HG02588 (cell line): Measurements from ENCODE around the gene ADCYAP1R1.

Source experiments
- ATAC-seq: cut with Tn5 transposase; IDR thresholded peaks from one replicate; pipeline ENCODE4 v1.9.1; 2021; ENCODE audit warnings: mild to moderate bottlenecking, moderate library complexity; ENCODE audit not compliant: unreplicated experiment

ADCYAP1R1 gene

GRCh38 chr7:31104361-31105255, 52.5 kb downstream of the ADCYAP1R1 start:
- no peak for ATAC-seq

GRCh38 chr7:31105256-31105950, 53.3 kb downstream of the ADCYAP1R1 start:
- no peak for ATAC-seq

- ATAC-seq, result no peak
Measured at GRCh38 chr7:31106303-31107105, 54.4 kb downstream of the ADCYAP1R1 start.

- ATAC-seq, result no peak
Measured at GRCh38 chr7:31107106-31108090, 55.3 kb downstream of the ADCYAP1R1 start.

- ATAC-seq, result no peak
Measured at GRCh38 chr7:31108097-31108657, 56.1 kb downstream of the ADCYAP1R1 start.

GRCh38 chr7:31109751-31110150, 57.6 kb downstream of the ADCYAP1R1 start:
- ATAC-seq, result no peak

GRCh38 chr7:31110331-31111108, 58.4 kb downstream of the ADCYAP1R1 start:
- no peak for ATAC-seq

GRCh38 chr7:31111109-31111451, 59.0 kb downstream of the ADCYAP1R1 start:
- no peak for ATAC-seq

- ATAC-seq, result no peak
Measured at GRCh38 chr7:31113660-31114059, 61.6 kb downstream of the ADCYAP1R1 start.

- ATAC-seq, result no peak
Measured at GRCh38 chr7:31114593-31115343, 62.7 kb downstream of the ADCYAP1R1 start.

GRCh38 chr7:31116615-31117014, 64.5 kb downstream of the ADCYAP1R1 start:
- ATAC-seq, result no peak

- ATAC-seq, result no peak
Measured at GRCh38 chr7:31119249-31119648, 67.1 kb downstream of the ADCYAP1R1 start.

GRCh38 chr7:31120800-31121513, 68.8 kb downstream of the ADCYAP1R1 start:
- no peak for ATAC-seq

GRCh38 chr7:31121601-31122000, 69.5 kb downstream of the ADCYAP1R1 start:
- no peak for ATAC-seq

- no peak for ATAC-seq
Measured at GRCh38 chr7:31122649-31123058, 70.5 kb downstream of the ADCYAP1R1 start.

GRCh38 chr7:31123321-31123720, 71.2 kb downstream of the ADCYAP1R1 start:
- ATAC-seq, result no peak

- no peak for ATAC-seq
Measured at GRCh38 chr7:31123726-31124125, 71.6 kb downstream of the ADCYAP1R1 start.

GRCh38 chr7:31125171-31125570, 73.1 kb downstream of the ADCYAP1R1 start:
- no peak for ATAC-seq
